HG03135 (cell line): Measurements from ENCODE around the gene AQR.
"Not testable (repeated sequence)": the region's sequence is repeated elsewhere in the genome, so short reads cannot be mapped to it uniquely, and the experiment has no call there.

Source experiments
- ATAC-seq: cut with Tn5 transposase; IDR thresholded peaks from one replicate; pipeline ENCODE4 v1.9.1; 2021; ENCODE audit warnings: mild to moderate bottlenecking, moderate library complexity; ENCODE audit not compliant: unreplicated experiment

Gene AQR

DNA sequence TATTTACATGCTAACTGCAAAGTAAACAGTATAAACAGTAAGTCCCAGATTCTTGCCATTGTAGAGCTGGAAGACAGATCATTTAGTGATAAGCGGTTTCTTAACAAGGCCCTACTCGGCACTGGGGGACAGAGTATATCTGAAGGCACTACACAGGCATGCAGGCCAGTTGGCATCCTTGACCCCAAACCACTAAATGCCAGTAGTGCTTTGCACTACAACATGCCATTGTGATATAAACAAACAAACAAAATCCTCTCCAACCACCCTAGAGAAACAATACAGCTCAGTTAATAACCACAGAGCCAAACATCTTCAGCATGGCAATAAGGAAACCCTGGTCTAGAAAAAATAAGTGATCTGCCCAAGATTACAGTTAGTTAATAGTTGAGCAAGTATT is 5.3 kb downstream of the AQR start:
- no peak for ATAC-seq

DNA sequence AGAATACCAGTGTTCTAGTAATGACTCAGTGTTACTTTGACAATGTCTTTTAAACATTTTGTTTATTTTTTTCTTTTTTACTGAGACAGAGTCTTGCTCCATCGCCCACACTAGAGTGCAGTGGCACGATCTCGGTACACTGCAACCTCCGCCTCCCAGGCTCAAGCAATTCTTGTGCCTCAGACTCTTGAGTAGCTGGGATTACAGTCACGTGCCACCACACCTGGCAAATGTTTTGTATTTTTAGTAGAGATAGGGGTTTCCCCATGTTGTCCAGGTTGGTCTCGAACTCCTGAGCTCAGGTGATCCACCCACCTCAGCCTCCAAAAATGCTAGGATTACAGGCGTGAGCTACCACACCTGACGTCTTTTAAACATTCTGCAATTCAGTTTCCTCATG is 15.7 kb downstream of the AQR start:
- no peak for ATAC-seq

DNA sequence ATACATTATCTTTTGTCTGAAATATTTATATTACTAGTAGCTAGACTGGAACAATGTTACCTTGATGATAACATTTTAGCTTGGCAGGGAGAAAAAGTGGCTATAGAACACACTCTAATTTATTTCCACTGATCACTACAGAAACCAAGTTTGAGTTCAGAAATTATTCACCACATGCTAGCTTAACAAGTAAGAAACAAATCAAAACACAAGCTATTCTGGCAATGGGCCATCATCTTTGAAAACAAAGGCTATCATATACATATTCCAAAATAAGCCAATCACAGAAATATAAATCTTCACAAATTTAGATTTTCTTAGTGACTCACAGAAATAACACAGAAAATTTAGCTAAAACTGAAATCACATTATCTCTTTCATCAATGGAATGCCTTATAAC is 17.1 kb downstream of the AQR start:
- ATAC-seq = no peak

- no peak for ATAC-seq
These were observed 17.5 kb downstream of the AQR start for GRCh38 chr15:34951993-34952392.

GRCh38 chr15:34944936-34945335 is 24.6 kb downstream of the AQR start:
- no peak for ATAC-seq

GRCh38 chr15:34943711-34944110 is 25.8 kb downstream of the AQR start:
- no peak for ATAC-seq

DNA sequence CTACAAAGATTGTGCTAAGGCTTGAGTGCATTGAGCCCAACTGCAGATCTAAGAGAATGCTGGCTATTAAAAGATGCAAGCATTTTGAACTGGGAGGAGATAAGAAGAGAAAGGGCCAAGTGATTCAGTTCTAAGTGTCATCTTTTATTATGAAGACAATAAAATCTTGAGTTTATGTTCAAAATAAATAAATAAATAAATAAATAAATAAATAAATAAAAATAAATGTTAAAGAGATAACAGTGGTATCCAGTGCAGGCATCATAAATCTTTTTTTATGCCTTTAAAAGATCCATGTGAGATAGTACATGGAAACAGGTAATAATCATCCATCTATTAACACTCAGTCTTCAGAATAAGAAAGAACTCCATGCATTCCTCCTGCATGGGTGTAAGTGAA is 26.3 kb downstream of the AQR start:
- ATAC-seq = not testable (repeated sequence)

DNA sequence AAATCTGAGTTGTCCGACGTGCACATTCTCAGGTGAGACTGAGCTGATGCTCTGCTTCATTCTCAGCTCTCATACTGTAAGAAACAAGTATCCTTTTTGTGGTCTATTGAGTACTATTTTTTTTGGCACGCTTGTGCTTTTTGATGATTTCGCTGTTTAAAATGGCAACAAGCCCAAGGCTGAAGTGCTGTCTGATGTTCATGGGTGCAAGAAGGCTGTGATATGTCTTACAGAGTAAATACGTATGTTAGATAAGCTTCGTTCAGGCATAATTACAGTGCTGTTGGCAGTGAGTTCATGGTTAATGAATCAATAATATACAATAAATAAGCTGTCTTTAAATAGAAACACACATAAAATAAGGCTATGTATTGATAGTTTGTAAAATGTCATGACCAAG is 27.2 kb downstream of the AQR start:
- ATAC-seq = no peak

GRCh38 chr15:34941831-34942230 is 27.7 kb downstream of the AQR start:
- ATAC-seq = no peak

DNA sequence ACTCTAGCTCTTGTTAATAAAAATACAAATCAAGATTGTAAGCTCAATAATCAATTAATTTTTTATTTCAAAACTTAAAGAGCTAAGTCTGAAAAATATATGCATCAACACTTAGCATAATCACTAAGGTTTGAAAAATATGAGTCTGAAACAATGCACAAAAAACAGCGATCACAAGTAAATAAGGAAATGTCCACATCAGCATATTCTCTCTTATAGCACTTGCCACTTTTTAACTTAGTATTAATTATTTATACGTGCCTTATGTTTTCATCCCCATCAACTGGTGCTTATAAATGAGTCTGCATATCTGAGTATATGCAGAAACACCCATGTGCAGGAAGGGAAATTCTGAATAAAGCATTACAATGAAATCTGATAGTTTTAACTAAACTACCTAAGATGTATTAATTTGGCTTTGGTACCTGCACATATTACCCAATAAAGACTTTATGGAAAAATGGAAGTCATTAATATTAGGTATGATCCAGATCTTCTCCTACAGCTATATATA is 28.3 kb downstream of the AQR start:
- ATAC-seq = no peak

GRCh38 chr15:34933432-34933975 is 36.0 kb downstream of the AQR start:
- no peak for ATAC-seq

DNA sequence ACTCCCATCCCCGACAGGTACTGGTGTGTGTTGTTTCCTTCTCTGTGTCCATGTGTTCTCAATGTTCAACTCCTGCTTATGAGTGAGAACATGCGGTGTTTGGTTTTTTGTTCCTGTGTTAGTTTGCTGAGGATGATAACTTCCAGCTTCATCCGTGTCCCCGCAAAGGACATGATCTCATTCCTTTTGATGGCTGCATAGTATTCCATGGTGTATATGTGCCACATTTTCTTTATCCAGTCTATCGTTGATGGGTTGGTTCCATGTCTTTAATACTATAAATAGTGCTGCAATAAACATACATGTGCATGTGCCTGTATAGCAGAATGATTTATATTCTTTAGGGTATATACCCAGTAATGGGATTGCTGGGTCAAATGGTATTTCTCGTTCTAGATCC is 41.2 kb downstream of the AQR start:
- not testable (repeated sequence) for ATAC-seq

DNA sequence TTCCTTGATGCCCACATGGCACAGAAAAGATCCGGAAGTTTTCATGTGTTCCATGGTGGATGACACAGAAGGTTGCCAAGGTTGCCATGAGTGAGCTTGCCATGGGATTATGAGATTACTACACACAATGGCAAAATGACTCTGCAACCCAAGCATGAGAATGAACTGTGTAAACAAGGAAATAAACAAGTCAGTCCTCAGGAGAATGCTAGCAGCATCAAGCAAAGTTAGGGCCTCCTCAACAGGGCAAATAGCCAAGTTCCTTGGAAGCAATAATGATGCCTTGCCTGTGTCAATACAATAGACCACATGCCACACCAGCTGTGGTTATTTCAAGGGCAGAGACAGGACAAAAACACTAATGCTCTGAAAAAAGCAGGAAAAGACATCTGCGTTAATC is 41.8 kb downstream of the AQR start:
- ATAC-seq = no peak

DNA sequence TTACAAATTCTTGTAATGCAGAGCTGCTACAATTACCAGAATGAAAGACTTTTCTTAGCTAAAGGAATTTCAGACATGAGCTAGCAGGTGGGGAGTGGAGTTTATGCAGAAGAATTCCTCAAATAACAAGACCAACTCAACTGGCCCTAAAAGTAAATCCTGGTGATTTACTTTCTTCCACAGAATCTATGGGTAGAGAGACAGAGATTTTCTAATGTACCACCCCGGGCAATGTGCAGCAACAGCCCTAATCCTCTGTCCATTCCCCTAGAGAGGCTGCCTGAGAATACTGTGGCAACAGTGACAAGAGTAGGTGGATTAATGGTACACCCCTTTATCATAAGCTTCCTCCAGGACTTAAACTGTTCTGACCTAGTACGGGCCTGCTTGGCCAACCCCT is 55.2 kb downstream of the AQR start:
- no peak for ATAC-seq

DNA sequence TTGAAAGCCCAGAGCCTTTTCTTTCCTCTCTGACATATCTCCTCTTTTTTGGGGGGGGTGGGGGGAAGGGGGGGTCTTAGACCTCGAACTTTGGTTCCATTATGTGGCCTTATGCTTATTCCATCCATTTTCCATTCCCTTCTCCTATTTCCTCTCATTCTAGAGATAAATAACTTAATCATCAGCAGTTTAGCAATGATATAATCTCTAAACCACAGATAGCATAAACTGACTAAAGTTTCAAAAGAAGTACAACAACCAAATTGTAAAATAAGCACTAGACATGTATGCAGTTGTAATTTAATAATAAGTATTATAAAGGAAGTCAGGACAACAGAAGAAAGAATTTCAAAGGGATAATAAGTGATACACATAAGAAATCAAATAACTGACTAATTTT is 64.5 kb downstream of the AQR start:
- ATAC-seq = no peak

DNA sequence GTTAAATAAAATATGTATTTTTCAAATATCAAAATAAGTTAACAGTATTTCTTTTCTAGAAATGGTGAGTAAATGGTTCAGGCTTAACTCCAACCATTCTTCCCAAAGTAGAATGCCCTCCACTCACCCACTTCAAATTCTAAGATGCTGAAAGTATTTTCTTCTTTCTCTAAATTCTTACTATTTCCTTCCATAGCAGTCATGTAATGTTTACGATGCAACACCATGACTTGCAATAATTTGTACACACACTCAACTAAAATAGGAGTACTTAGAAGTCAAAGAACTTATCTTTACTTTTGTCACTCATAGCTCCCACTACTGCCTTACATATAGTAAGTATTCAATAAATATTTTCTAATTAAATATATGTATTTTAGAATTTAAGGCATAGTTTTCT is 65.0 kb downstream of the AQR start:
- no peak for ATAC-seq

GRCh38 chr15:34900748-34901147 is 68.8 kb downstream of the AQR start:
- ATAC-seq = no peak

GRCh38 chr15:34896183-34896582 is 73.4 kb downstream of the AQR start:
- ATAC-seq = no peak

- ATAC-seq = no peak
These were observed 75.6 kb downstream of the AQR start for GRCh38 chr15:34893967-34894366.

DNA sequence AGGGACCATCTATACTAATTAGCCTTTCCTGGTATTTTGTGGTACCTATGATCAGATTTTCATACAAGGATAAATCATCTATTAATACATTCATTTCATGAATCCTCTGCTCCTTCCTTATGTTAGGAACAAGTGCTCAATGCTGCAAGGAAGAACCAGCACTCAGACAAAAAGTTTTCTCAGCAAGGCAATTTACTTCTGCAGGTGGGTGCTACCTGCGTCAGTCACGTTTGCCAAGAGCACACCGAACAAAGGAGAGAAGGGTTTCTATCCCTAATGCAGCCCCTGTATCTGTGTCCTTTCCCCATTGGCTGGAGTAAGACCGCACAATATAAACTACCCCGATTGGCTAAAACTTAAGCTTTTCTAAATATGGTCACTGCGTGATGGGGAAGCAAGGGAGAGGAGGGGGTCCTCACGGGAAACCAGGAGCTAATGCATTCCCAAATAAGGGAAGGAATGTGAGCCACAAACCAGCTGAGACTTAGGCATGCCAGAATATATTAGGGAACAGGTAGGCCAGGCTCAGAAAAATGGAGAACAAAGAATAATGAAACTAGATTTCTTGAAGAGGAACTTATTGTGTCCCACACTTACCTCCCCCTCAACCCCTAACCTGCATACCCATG is 76.5 kb downstream of the AQR start:
- no peak for ATAC-seq

DNA sequence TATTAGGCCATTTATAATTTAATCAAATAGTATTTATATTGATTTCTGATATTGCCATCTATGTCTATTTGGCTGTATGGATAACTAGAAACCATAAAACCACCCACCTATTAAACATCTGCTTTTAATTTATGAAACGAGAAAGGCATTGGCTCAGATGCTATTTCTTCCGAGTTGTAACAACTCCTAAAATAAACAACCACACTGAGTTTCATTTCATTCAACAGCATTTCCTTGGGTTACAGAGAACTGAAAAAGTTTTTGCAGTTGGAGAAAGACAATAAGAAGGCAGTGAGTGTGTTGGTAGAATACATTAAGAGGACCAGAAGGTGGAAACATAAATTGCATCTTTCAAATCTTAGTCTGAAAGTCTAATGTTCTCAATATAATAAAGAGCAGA is 79.1 kb downstream of the AQR start:
- ATAC-seq = no peak

GRCh38 chr15:34889476-34889875 is 80.1 kb downstream of the AQR start:
- no peak for ATAC-seq

- no peak for ATAC-seq
These were observed 83.4 kb downstream of the AQR start for GRCh38 chr15:34886134-34886533.
